Measurements from ENCODE around the gene CABP7.

The CABP7 gene

DNA sequence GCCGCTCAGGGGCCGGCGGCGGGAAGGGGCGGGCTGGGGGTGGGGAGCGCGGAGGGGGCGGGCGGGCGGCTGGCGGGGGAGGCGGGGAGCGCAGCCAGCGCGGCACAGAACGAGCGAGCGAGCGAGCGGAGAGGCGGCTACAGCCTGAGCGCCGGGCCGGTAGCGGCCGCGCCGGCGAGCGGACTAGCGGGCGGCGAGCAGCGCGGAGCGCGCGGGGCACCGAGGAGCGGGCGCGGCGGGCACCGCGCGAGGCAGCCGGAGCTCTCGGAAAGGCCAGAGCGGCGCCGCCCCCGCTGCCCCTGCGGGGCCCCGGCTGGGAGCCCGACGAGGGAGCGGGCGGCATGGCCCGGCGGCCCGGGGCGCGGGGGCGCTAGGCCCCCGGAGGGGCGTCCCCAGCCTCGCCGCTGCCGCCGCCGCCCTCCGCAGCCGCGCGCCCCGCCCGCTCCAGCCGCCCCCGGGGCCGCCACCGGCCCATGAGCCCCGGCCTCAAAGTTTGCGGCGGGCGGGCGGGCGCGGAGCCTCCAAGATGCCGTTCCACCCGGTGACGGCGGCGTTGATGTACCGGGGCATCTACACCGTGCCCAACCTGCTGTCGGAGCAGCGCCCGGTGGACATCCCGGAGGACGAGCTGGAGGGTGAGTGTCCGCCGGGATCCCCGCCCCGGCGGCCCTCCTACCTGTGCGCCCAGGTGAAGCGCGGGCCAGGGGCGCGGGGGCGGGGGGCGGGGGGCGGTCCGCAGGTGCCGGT, at the start of gene CABP7:
TSS of gene CABP7 (plus strand) at position 105 of the 747 bp plus-strand sequence. CDS start at position 527, 422 bp downstream.
- Histone ChIP-seq H3K27ac (no peak within 1 kb of the TSS), H2AFZ (ENCODE audit: low read depth) (no peak within 1 kb of the TSS), H3K36me3 (ENCODE audit: insufficient read depth) (no peaks in the 10 kb centered on the region), H3K9ac (no peak within 1 kb of the TSS), H3K4me2 (no peak within 1 kb of the TSS), H3K27me3 (ENCODE audit: insufficient read depth, low read depth) (peaks cover 19% of the 10 kb centered on the region; the same call in 1 of the 2 replicates), H4K20me1 (ENCODE audit: insufficient read depth) (no peaks in the 10 kb centered on the region), H3K4me3 (IDR thresholded peaks at IDR 0.05; ENCODE audit: insufficient read depth, low read depth, low read length) (no peak within 1 kb of the TSS), H3K79me2 (ENCODE audit: insufficient read depth, low read depth) (no peaks in the 10 kb centered on the region), H3K4me1 (ENCODE audit: low read depth, poor library complexity, severe bottlenecking) (no peaks in the 10 kb centered on the region)
- TF ChIP-seq, protein P1, sequence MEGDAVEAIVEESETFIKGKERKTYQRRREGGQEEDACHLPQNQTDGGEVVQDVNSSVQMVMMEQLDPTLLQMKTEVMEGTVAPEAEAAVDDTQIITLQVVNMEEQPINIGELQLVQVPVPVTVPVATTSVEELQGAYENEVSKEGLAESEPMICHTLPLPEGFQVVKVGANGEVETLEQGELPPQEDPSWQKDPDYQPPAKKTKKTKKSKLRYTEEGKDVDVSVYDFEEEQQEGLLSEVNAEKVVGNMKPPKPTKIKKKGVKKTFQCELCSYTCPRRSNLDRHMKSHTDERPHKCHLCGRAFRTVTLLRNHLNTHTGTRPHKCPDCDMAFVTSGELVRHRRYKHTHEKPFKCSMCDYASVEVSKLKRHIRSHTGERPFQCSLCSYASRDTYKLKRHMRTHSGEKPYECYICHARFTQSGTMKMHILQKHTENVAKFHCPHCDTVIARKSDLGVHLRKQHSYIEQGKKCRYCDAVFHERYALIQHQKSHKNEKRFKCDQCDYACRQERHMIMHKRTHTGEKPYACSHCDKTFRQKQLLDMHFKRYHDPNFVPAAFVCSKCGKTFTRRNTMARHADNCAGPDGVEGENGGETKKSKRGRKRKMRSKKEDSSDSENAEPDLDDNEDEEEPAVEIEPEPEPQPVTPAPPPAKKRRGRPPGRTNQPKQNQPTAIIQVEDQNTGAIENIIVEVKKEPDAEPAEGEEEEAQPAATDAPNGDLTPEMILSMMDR (conservative IDR thresholded peaks at IDR 0.05; ENCODE audit: low read depth, low read length): no peak

DNA sequence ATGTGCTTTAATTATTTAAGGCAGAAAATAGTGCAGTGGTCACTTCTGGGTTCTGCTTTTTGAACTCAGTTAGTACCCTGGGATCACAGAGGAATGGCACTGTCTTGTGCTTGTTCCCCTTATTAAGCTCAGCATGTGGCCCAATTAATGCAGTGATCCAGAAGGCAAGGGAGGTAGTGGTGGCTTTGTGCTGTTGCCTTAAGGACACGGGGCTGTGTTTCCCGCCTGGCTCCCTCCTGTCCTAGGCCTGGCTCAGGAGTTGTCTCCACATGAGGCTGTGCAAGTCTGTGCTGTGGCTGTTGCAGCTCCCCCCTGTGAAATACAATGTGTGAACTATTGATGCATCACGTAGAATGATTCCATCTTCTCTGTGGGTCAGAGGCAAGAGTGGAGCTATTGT, 49.2 kb upstream of the CABP7 start:
- no peak overlapping the region for H2AFZ ChIP-seq (ENCODE audit: low read depth)
- H3K9ac ChIP-seq: no peak overlapping the region
- no peaks in the 10 kb centered on the region for H3K36me3 ChIP-seq (ENCODE audit: insufficient read depth)
- no peaks in the 10 kb centered on the region for H3K4me1 ChIP-seq (ENCODE audit: low read depth, poor library complexity, severe bottlenecking)
- H3K79me2 ChIP-seq (ENCODE audit: insufficient read depth, low read depth): no peaks in the 10 kb centered on the region
- no peaks in the 10 kb centered on the region for H3K27me3 ChIP-seq (ENCODE audit: insufficient read depth, low read depth)
- H3K4me3 ChIP-seq (IDR thresholded peaks at IDR 0.05; ENCODE audit: insufficient read depth, low read depth, low read length): no peak overlapping the region
- TF ChIP-seq, protein P1 (conservative IDR thresholded peaks at IDR 0.05; ENCODE audit: low read depth, low read length): no peak
- H4K20me1 ChIP-seq (ENCODE audit: insufficient read depth): no peaks in the 10 kb centered on the region
- H3K4me2 ChIP-seq: no peak overlapping the region
- H3K27ac ChIP-seq: no peak overlapping the region

DNA sequence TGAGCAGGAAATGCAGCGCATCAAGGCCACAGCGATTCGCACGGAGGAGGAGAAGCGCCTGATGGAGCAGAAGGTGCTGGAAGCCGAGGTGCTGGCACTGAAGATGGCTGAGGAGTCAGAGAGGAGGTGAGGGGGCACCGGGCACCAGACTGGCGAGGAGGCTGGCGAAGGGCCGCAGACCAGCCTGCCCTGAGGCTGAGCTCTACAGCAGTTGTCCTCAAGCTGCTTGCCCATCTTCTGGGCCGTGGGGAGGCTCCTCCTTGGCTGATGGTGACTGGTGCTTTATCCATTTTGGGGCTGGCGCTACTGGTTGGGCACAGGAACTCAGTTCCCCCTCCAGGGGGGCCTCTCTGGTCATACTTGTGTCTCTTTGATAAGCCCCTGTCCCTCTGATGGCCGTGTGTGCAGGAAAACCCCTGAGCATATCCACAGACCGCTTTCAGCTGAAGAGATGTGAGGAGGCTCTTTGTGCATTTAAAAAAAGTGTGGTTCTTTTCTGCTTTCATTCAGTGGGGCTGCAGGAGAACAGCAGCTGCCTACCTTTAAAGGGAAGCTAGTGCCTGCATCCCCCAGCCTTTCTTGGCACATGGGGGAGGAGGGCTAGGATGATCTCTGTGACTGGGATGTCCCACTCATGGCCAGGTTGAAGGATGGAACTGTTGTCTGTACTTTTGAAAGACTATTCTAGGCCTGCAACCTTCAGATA, 46.3 kb upstream of the CABP7 start:
- Histone ChIP-seq H2AFZ (ENCODE audit: low read depth) (no peak overlapping the region), H3K27me3 (ENCODE audit: insufficient read depth, low read depth) (no peaks in the 10 kb centered on the region), H4K20me1 (ENCODE audit: insufficient read depth) (no peaks in the 10 kb centered on the region), H3K27ac (no peak overlapping the region), H3K4me3 (IDR thresholded peaks at IDR 0.05; ENCODE audit: insufficient read depth, low read depth, low read length) (no peak overlapping the region), H3K36me3 (ENCODE audit: insufficient read depth) (no peaks in the 10 kb centered on the region), H3K9ac (no peak overlapping the region), H3K4me2 (no peak overlapping the region), H3K4me1 (ENCODE audit: low read depth, poor library complexity, severe bottlenecking) (no peaks in the 10 kb centered on the region), H3K79me2 (ENCODE audit: insufficient read depth, low read depth) (no peaks in the 10 kb centered on the region)
- TF ChIP-seq, protein P1 (conservative IDR thresholded peaks at IDR 0.05; ENCODE audit: low read depth, low read length): no peak

- TF ChIP-seq, protein P1 (conservative IDR thresholded peaks at IDR 0.05; ENCODE audit: low read depth, low read length): no peak
- no peaks in the 10 kb centered on the region for H3K79me2 ChIP-seq (ENCODE audit: insufficient read depth, low read depth)
- no peak overlapping the region for H3K9ac ChIP-seq
- H3K36me3 ChIP-seq (ENCODE audit: insufficient read depth): no peaks in the 10 kb centered on the region
- no peak overlapping the region for H3K27ac ChIP-seq
- no peaks in the 10 kb centered on the region for H4K20me1 ChIP-seq (ENCODE audit: insufficient read depth)
- no peak overlapping the region for H3K4me3 ChIP-seq (IDR thresholded peaks at IDR 0.05; ENCODE audit: insufficient read depth, low read depth, low read length)
- H3K27me3 ChIP-seq (ENCODE audit: insufficient read depth, low read depth): no peaks in the 10 kb centered on the region
- H3K4me1 ChIP-seq (ENCODE audit: low read depth, poor library complexity, severe bottlenecking): no peaks in the 10 kb centered on the region
- no peak overlapping the region for H3K4me2 ChIP-seq
- no peak overlapping the region for H2AFZ ChIP-seq (ENCODE audit: low read depth)
Measured at GRCh38 chr22:29674121-29674520, 45.7 kb upstream of the CABP7 start.
